LHCN-M2 (cell line): Measurements from ENCODE around the gene C2CD4C. TPM values are rescaled to one million over a fixed set of nuclear protein-coding genes. Genes with fewer than 3 reads are reported as not detected.
"Not testable (repeated sequence)": the region's sequence is repeated elsewhere in the genome, so short reads cannot be mapped to it uniquely, and the experiment has no call there.

Experiments
- DNase-seq: peaks from one replicate; pipeline ENCODE4 v3.0.0-alpha.2; 2012; ENCODE audit warnings: low read depth
- total RNA-seq: library from RNA; depleted of rRNA; stranded (reverse); fragments of >200 nt; gene quantifications from 2 replicates; pipeline ENCODE4 v1.2.3, GENCODE V29; 2014

The C2CD4C gene
- total RNA-seq, 1 experiment from 2014 or later: 0.29 TPM

- no peak for DNase-seq
Measured at GRCh38 chr19:399370-399769, 9.6 kb downstream of the C2CD4C start.

- no peak for DNase-seq
Measured at GRCh38 chr19:398719-399118, 10.2 kb downstream of the C2CD4C start.

GRCh38 chr19:397941-398706 is 10.8 kb downstream of the C2CD4C start:
- no peak for DNase-seq

GRCh38 chr19:397321-397720 is 11.6 kb downstream of the C2CD4C start:
- DNase-seq: no peak

- no peak for DNase-seq
Measured at GRCh38 chr19:395467-395866, 13.5 kb downstream of the C2CD4C start.

- not testable (repeated sequence) for DNase-seq
Measured at GRCh38 chr19:394857-395256, 14.1 kb downstream of the C2CD4C start.

- not testable (repeated sequence) for DNase-seq
Measured at GRCh38 chr19:393560-393959, 15.4 kb downstream of the C2CD4C start.

GRCh38 chr19:392375-392970 is 16.5 kb downstream of the C2CD4C start:
- DNase-seq: no peak

- DNase-seq: no peak
Measured at GRCh38 chr19:391726-392374, 17.1 kb downstream of the C2CD4C start.

- no peak for DNase-seq
Measured at GRCh38 chr19:391207-391557, 17.8 kb downstream of the C2CD4C start.

GRCh38 chr19:390386-391206 is 18.4 kb downstream of the C2CD4C start:
- DNase-seq: no peak

GRCh38 chr19:389935-390289 is 19.0 kb downstream of the C2CD4C start:
- DNase-seq: no peak

- DNase-seq: no peak
Measured at GRCh38 chr19:389255-389934, 19.6 kb downstream of the C2CD4C start.

- DNase-seq: no peak
Measured at GRCh38 chr19:388691-389090, 20.3 kb downstream of the C2CD4C start.

- DNase-seq: no peak
Measured at GRCh38 chr19:387777-388176, 21.2 kb downstream of the C2CD4C start.

- DNase-seq: peak; percentile 49
Measured at GRCh38 chr19:386632-387301, 22.2 kb downstream of the C2CD4C start.

GRCh38 chr19:386189-386588 is 22.8 kb downstream of the C2CD4C start:
- DNase-seq: not testable (repeated sequence)

- DNase-seq: no peak
Measured at GRCh38 chr19:384799-385169, 24.2 kb downstream of the C2CD4C start.

- DNase-seq: peak; percentile 11
Measured at GRCh38 chr19:383922-384798, 24.8 kb downstream of the C2CD4C start.

GRCh38 chr19:383040-383439 is 25.9 kb downstream of the C2CD4C start:
- no peak for DNase-seq
